GM21576 (cell line): ENCODE data around the gene TNS4.

ENCODE experiments used
- ATAC-seq: cut with Tn5 transposase; IDR thresholded peaks from one replicate; pipeline ENCODE4 v1.9.1; 2021; ENCODE audit warnings: mild to moderate bottlenecking, moderate library complexity; ENCODE audit not compliant: unreplicated experiment

TNS4 gene

DNA sequence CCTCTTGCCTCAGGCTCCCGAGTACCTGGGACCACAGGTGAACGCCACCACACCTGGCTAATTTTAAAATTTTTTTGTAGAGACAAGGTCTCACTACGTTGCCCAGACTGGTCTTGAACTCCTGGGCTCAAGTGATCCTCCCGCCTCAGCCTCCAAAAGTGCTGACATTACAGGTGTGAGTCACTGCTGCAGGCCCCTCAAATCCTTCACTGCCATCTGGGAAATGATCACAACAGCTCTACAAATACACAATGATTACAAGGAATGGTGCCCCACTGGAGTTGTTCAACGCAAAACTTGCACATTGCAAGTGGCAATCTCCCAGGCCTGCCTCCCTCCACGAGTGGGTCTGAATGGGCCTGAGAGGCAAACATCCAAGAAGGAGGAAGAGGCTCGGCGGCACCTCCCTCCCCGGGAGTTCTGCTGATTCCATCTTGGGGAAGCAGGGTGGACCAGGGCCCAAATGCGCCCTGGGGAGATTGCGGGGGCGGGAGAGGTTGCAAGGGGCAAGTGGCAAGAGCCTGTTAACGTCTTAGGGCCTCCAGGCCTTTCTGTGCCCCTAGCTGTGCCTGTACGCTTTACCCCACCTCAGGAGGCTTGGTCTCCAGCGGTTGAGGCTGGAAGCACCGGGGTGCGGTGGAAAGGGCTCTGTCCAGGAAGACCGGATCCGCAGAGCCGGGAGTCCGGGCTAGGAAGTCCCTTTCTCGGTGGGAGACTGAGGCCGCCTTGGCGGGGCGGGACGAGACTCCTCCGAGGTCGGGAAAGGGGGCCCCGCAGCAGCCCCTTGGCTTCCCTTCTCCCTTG is 58.8 kb downstream of the TNS4 start:
- ATAC-seq = no peak

DNA sequence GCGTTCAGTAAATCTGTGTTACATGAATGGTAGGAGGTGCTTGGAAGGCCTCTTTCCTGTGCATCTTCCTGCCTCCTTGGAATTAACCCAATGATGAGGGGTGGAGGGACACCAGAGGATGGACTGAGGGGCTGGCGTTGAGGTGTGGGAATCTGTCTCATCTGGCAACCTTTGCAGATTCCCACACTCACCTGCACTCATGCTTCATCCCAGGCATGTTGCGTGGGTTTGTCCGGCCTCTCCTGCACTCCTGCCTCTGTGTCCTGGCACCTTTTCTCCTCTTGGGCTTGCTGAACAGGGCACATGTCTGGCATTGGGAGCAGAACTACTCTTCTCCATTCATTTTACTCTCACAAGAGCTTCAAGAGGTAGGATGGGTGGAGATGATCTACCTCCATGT is 61.3 kb downstream of the TNS4 start:
- ATAC-seq = no peak

DNA sequence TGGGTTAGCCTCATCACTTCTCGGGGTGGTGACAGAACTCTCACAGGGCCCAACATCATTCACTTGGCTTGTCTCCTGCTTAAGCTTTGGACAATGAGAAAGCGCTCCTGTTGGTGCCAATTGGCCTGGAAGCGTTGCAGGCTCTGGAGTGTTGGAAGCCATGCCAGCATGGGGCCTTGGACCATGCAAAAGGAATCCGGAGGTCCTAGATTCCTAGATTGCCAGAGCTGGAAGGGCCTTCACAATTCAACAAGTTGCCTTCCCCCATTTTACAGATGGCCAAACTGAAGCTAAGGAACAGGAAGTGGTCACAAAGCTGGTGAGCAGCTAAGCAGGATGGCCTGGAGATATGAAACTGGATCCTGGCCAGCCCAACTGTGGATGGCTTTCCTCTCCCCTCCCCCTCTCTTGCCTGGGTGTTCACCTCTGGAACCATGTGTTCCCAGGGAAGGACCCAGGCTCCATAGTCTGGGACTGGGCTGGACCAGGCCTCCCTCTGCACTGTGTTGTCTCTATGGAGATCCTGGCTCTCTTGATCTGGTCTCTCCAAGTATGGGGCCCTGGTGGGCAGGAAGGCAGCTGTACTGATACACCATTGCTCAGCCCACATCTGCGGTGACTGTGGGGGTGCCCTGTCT is 64.2 kb downstream of the TNS4 start:
- no peak for ATAC-seq

DNA sequence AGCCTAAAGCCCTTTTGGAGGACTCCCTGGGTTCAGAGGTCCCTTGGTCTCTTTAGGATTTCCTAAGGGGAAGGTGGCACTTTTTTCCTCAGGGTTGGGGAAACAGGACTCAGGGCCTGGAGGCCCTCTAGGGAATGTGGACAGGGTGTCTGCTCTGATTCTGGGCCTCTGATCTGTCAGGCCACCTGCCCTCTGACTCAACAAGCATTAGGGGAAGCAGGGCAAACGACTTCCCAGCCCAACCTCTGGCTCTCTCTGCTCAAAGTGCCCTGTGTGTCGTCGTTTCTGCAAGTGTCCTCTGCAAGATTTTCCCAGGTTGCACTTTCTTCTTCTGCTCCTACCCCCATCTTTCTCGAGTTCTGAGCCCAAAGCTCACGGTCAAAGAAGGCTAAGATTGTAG is 64.8 kb downstream of the TNS4 start:
- no peak for ATAC-seq

DNA sequence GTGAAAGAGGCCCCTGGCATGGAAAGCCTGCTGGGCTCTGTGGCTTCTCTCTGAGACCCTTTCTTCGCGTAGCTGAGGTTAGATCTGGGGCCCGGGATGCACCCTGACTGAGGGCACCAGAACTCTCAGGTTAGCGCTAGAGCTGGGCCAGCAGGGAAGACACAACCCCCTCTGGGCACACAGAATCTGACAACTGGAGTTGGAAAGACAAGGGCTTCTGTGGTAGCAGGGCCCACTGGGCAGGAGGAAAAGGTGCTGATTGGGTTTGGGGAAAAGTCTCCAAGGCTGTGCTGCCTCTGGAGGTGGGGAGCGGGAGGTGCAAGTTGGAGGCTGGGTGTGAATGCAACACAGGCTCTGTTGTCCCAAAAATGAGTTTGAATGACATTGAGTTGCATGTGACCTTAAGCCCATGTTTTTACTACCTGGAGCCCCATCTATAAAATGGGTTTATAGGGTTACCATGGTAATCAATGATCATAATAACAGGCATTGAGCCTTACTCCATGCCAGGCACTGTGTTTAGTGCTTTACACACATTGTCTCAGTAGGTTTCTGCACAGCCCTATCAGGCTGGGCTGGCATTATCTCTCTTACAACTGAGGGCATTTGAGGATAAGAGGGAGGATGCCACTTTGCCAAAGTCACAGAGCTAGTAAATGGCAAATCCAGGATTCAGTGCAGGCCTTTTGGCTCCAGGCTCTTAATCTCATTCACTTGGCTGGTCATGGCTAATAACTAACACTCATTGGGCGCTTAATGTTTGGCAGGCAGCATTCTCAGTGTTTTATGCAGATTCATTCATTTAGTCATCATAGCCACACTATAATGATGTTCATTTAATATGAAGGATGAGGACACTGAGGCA is 67.6 kb downstream of the TNS4 start:
- no peak for ATAC-seq

DNA sequence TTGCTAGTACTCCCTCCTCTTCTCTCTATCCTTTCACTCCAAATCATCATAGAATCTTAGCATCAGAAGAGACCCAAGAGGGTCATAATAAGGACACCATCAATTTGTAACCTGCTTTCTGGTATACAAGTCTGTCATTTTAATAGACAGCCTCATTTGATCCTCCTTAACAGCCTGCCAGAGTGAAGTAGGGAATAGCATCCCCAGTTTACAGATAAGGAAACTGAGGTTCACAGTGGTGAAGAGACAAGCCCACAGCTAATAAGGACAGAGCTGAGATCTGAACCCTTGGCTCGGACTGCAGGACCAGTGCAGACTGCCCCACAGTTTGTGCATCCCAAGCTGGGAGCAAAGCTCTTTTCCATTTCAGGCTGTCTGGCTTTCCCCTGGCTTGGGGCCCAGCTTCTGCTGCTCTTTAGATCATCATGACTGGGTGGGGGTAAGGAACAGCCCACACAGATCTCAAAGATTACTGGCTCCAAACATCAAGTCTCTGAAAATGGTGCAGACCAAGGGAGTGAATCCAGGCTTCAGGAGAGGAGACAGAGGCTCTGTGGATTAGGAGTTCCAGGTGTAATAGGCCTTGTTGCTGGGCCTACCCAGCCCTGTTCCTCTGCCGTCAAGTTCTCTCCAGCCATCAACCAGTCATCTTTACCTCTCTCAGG is 68.4 kb downstream of the TNS4 start:
- ATAC-seq = no peak

DNA sequence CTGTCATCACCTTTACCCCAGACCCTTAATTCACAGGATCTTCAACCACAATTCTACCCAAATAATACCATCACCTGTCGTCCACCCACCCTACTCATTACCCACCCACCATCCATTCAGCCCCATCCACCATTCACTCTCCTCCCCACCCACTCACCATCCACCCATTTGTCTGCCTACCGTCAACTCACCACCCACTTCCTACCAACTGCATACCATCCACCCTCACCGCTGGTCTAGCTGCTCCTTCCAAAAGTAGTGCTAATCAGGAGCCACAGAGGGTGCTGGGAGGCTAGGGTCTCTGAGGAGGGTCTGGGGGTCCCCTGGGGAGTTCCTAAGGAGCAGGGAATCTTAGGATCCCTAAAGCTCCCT is 70.2 kb downstream of the TNS4 start:
- no peak for ATAC-seq

DNA sequence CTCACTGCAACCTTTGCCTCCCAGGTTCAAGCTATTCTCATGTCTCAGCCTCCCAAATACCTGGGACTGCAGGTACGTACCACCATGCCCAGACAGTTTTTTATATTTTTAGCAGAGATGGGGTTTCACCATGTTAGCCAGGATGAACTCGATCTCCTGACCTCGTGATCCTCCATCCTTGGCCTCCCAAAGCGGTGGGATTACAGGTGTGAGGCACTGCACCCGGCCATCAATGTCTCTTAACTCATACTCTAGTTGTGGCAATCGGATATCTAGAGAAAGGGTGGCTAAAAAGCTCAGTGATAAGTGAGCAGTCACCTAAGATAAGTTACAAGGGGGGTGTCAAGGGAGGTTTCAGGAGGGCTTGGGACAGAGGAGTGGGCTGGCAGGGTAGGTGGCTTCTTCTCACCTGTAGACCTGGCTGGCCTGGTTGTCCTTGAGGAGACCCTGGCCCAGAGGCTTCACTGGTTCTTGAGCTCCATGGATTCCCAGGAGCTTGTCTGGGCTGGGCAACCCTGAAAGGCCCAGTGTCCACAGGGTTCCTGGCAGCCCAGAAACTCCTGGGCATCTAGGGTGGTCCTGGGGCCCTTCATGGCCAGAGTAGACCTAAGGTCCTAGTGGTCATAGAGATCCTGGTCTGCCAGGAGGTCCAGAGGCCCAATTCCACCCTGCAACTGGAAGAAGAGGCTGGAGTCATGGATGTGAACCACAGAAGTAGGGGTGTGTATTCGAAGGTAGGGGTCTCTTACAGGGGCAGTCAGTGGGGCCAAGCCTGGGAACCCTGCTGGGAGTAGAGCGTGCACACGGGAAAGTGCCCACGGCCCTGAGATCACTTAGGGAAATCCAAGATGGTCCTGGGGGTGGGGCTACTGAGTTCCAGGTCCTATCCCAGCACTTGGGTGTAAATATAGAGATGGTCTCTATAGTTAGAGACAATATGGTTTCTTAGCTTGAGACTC is 70.9 kb downstream of the TNS4 start:
- ATAC-seq = no peak

DNA sequence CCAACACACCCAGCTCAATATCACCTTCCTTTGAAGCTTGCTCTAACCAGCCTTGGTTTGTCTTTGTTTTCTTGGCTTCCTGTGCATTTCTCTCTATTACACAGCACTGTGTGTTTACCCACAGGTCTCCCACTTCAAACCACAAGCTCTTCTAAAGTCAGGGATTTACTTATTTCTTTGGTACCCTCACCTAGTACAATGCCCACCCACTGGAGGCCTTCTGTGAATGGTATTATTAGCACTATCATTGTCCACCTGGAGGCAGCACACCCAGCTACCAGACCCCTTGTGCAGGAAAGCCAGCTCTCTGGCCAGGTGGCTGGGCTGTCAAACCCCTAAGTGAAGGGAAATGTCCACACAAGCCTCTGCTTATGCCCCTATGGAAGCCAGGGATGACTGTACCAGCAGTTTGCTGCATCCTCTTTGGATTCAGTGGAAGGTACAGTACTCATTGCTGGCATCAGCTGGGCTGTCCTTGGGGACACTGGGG is 74.4 kb downstream of the TNS4 start:
- no peak for ATAC-seq
